ENCODE results near the gene ZNF354C. TPM values are rescaled to one million over a fixed set of nuclear protein-coding genes. Genes with fewer than 3 reads are reported as not detected.

ZNF354C gene
- total and polyA plus RNA-seq, 2 of the 4 experiments (the other 2 are of a cell fraction), result 1.9 to 5.6 TPM

GRCh38 chr5:179121667-179122111, 61.5 kb downstream of the ZNF354C start:
- Histone ChIP-seq H2BK120ac (ENCODE audit: low read depth, low read length) (no peak overlapping the region), H2AK9ac (replicated peaks; ENCODE audit: low read depth, low read length, poor library complexity) (no peak overlapping the region), H2BK20ac (ENCODE audit: low read depth, low read length) (no peak overlapping the region), H2BK5ac (ENCODE audit: low read depth, low read length, poor library complexity, severe bottlenecking) (no peak overlapping the region), H3K23ac (ENCODE audit: low read depth, low read length) (no peak overlapping the region), H2BK15ac (ENCODE audit: low read depth, low read length) (no peak overlapping the region), H3K9me3 (ENCODE audit: control insufficient read depth, insufficient read depth, low read length) (no peaks in the 10 kb centered on the region; the same call in 1 of the 2 replicates), H4K5ac (ENCODE audit: low read depth, low read length) (no peak overlapping the region), H3K4me1 (ENCODE audit: control insufficient read depth, insufficient read depth, low read length) (no peaks in the 10 kb centered on the region), H2AFZ (replicated peaks; ENCODE audit: low read length, poor library complexity) (no peak overlapping the region), H4K8ac (ENCODE audit: low read depth in 2 of 2, low read length in 2 of 2) (no peak overlapping the region), H3K18ac (ENCODE audit: low read depth, low read length) (no peak overlapping the region), H3K14ac (replicated peaks; ENCODE audit: low read depth, low read length) (no peak overlapping the region), H3K56ac (ENCODE audit: extremely low read depth, insufficient read depth, low read length) (no peak overlapping the region), H3K4me2 (ENCODE audit: low read depth, low read length) (no peak overlapping the region), H3K4me3 (ENCODE audit: insufficient read depth, low read depth, low read length) (no peak overlapping the region), H4K91ac (ENCODE audit: insufficient read depth, low read depth, low read length) (no peak overlapping the region), H3K27me3 (ENCODE audit: control insufficient read depth, insufficient read depth, low read length) (no peaks in the 10 kb centered on the region), H3K79me1 (ENCODE audit: low read depth in 1 of 2, low read length in 2 of 2) (no peaks in the 10 kb centered on the region), H3K4ac (ENCODE audit: low read depth, low read length) (no peak overlapping the region), H3K36me3 (ENCODE audit: control insufficient read depth, insufficient read depth, low read length) (peaks cover 26% of the 10 kb centered on the region; the same call in 1 of the 2 replicates), H3K9ac (ENCODE audit: low read depth, low read length) (no peak overlapping the region), H4K20me1 (ENCODE audit: insufficient read depth, low read length) (no peaks in the 10 kb centered on the region), H3K9me1 (ENCODE audit: insufficient read depth, low read length) (no peaks in the 10 kb centered on the region), H3K27ac (ENCODE audit: insufficient read depth, low read length) (no peak overlapping the region), H2AK5ac (ENCODE audit: low read depth, low read length) (no peak overlapping the region)
- BruUV-seq (replicated peaks), result no TSS peak
- dilution Hi-C loops (cut with HindIII; ENCODE audit: low sequenced_read_pairs, unreplicated experiment) (no loop called here), intact Hi-C loops (cut with micrococcal nuclease) (no loop called here), in situ Hi-C loops (cut with MboI; ENCODE audit: low sequenced_read_pairs) (no loop called here)
- no peak for DNase-seq
- POLR2A ChIA-PET (ENCODE audit: unreplicated experiment), result no interaction called here
- ATAC-seq (ENCODE audit: low read depth), result no peak
- CTCF ChIA-PET, result no interaction called here
- no peak for TF ChIP-seq RCOR1 (IDR thresholded peaks at IDR 0.05; ENCODE audit: insufficient replicate concordance, low read length)
- TF ChIP-seq FOS (IDR thresholded peaks at IDR 0.05; ENCODE audit: low read depth, low read length), result no peak
- no peak for TF ChIP-seq RFX5 (IDR thresholded peaks at IDR 0.05; ENCODE audit: low read depth, low read length)
- TF ChIP-seq NFE2L2 (IDR thresholded peaks at IDR 0.05; ENCODE audit: low read depth, low read length), result no peak
- TF ChIP-seq, protein P1, sequence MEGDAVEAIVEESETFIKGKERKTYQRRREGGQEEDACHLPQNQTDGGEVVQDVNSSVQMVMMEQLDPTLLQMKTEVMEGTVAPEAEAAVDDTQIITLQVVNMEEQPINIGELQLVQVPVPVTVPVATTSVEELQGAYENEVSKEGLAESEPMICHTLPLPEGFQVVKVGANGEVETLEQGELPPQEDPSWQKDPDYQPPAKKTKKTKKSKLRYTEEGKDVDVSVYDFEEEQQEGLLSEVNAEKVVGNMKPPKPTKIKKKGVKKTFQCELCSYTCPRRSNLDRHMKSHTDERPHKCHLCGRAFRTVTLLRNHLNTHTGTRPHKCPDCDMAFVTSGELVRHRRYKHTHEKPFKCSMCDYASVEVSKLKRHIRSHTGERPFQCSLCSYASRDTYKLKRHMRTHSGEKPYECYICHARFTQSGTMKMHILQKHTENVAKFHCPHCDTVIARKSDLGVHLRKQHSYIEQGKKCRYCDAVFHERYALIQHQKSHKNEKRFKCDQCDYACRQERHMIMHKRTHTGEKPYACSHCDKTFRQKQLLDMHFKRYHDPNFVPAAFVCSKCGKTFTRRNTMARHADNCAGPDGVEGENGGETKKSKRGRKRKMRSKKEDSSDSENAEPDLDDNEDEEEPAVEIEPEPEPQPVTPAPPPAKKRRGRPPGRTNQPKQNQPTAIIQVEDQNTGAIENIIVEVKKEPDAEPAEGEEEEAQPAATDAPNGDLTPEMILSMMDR (conservative IDR thresholded peaks at IDR 0.05; ENCODE audit: low read depth, low read length), result no peak
- TF ChIP-seq SMC3 (IDR thresholded peaks at IDR 0.05; ENCODE audit: low read depth, low read length), result no peak
- no peak for TF ChIP-seq MAZ (IDR thresholded peaks at IDR 0.05; ENCODE audit: borderline replicate concordance, low read depth, low read length)
- TF ChIP-seq POLR2A (IDR thresholded peaks at IDR 0.05; ENCODE audit: low read depth, low read length), result no peak
- TF ChIP-seq, protein P2, sequence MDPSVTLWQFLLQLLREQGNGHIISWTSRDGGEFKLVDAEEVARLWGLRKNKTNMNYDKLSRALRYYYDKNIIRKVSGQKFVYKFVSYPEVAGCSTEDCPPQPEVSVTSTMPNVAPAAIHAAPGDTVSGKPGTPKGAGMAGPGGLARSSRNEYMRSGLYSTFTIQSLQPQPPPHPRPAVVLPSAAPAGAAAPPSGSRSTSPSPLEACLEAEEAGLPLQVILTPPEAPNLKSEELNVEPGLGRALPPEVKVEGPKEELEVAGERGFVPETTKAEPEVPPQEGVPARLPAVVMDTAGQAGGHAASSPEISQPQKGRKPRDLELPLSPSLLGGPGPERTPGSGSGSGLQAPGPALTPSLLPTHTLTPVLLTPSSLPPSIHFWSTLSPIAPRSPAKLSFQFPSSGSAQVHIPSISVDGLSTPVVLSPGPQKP (IDR thresholded peaks at IDR 0.05; ENCODE audit: borderline replicate concordance, low read depth, low read length), result no peak
- no peak for TF ChIP-seq BHLHE40 (IDR thresholded peaks at IDR 0.05; ENCODE audit: low read depth, low read length)
- no peak for TF ChIP-seq RAD21 (IDR thresholded peaks at IDR 0.05; ENCODE audit: low read length)
- no peak for TF ChIP-seq MAFK (IDR thresholded peaks at IDR 0.05; ENCODE audit: low read depth, low read length)
- TF ChIP-seq MXI1 (IDR thresholded peaks at IDR 0.05; ENCODE audit: borderline replicate concordance, low read depth, low read length), result no peak
- TF ChIP-seq CHD1 (IDR thresholded peaks at IDR 0.05; ENCODE audit: low read depth, low read length), result no peak
- no peak for TF ChIP-seq CEBPB (IDR thresholded peaks at IDR 0.05; ENCODE audit: low read depth, low read length)
- TF ChIP-seq, protein P3, sequence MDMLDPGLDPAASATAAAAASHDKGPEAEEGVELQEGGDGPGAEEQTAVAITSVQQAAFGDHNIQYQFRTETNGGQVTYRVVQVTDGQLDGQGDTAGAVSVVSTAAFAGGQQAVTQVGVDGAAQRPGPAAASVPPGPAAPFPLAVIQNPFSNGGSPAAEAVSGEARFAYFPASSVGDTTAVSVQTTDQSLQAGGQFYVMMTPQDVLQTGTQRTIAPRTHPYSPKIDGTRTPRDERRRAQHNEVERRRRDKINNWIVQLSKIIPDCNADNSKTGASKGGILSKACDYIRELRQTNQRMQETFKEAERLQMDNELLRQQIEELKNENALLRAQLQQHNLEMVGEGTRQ (IDR thresholded peaks at IDR 0.05; ENCODE audit: low read depth, low read length), result no peak
- 87% methylated on average over 15 of the region's 25 CpGs; no CpG with 5 or more reads in 1 of the 2 experiments for WGBS, 2 experiments (ENCODE audit: extremely low coverage in 2 of 2, insufficient read length in 1 of 2)
